ENCODE measurements around the gene POLR1B.

GRCh38 chr2:112603731-112604130, 61.5 kb downstream of the POLR1B start:
- TF ChIP-seq CTCF (conservative IDR thresholded peaks at IDR 0.05; ENCODE audit: low read depth, low read length) (no peak), EZH2 (IDR thresholded peaks at IDR 0.05; ENCODE audit: borderline replicate concordance, low read depth, low read length, poor library complexity, severe bottlenecking) (no peak)

All from A673 (cell line).